Lung (tissue), 12 donors: ENCODE results near the gene KCNH4. TPM values are rescaled to one million over a fixed set of nuclear protein-coding genes. Genes with fewer than 3 reads are reported as not detected.

Source experiments
- ATAC-seq: fragments of 200-7000 bp; cut with Tn5 transposase; one replicate; pipeline ENCODE4 v1.9.1; 2020; ENCODE audit warnings: moderate number of reproducible peaks; ENCODE audit not compliant: insufficient read depth, low FRiP score
- DNase-seq, 3 donors: peaks; one replicate each; pipeline ENCODE4 v3.0.0-alpha.2; 2013 to 2017
- H3K27ac ChIP-seq, 2 donors: one replicate each; pipeline ENCODE4 v1.5.1; 2013; ENCODE audit warnings: mild to moderate bottlenecking in 2 of 2, moderate library complexity in 2 of 2, control low read depth in 1 of 2, inconsistent platforms in 1 of 2, low read depth in 1 of 2, low read length in 1 of 2
- H3K27me3 ChIP-seq, 3 donors: one replicate each; pipeline ENCODE4 v1.5.1; 2013; ENCODE audit warnings: low read length in 2 of 3; ENCODE audit not compliant: control insufficient read depth in 3 of 3, insufficient read depth in 3 of 3
- H3K36me3 ChIP-seq, 4 donors: one replicate each; pipeline ENCODE4 v1.5.1; 2013; ENCODE audit warnings: low read length in 4 of 4, mild to moderate bottlenecking in 1 of 4, moderate library complexity in 1 of 4; ENCODE audit not compliant: control insufficient read depth in 4 of 4, insufficient read depth in 4 of 4
- H3K4me1 ChIP-seq, 5 donors: one replicate each; pipeline ENCODE4 v1.5.1; 2013; ENCODE audit warnings: low read length in 5 of 5, mild to moderate bottlenecking in 2 of 5, moderate library complexity in 1 of 5; ENCODE audit not compliant: control insufficient read depth in 5 of 5, insufficient read depth in 5 of 5
- H3K4me3 ChIP-seq: one replicate; pipeline ENCODE4 v1.5.1; 2013; ENCODE audit warnings: mild to moderate bottlenecking, control low read depth, moderate library complexity
- H3K9ac ChIP-seq, 2 donors: one replicate each; pipeline ENCODE4 v1.5.1; 2013; ENCODE audit warnings: low read length in 2 of 2, control low read depth in 1 of 2; ENCODE audit not compliant: insufficient read depth in 1 of 2
- H3K9me3 ChIP-seq, 4 donors: one replicate each; pipeline ENCODE4 v1.5.1; 2013; ENCODE audit warnings: low read length in 3 of 4, mild to moderate bottlenecking in 1 of 4, moderate library complexity in 1 of 4; ENCODE audit not compliant: control insufficient read depth in 4 of 4, insufficient read depth in 3 of 4
- CTCF ChIP-seq: IDR thresholded peaks from 2 replicates; pipeline ENCODE4 v1.5.1; 2012; ENCODE audit warnings: mild to moderate bottlenecking; ENCODE audit errors: control extremely low read depth, extremely low read depth
- WGBS, 2 donors: extraction: QIAGEN DNeasy Blood & Tissue Kit; methylation state at CpG; one replicate each; pipeline ENCODE4 v1.1.7; 2013; 5-methylcytosine and 5-hydroxymethylcytosine counted together
- polyA plus RNA-seq, 2 donors: library from polyadenylated mRNA; stranded (reverse); fragments of 200-250 nt; gene quantifications; one replicate each; pipeline ENCODE4 v1.2.1, GENCODE V29; 2013
- total RNA-seq, 2 donors: library from RNA; depleted of rRNA in 1 of 2; stranded (reverse); fragments of >200 nt in 1 of 2; gene quantifications; one replicate each; pipeline ENCODE4 v1.2.1, GENCODE V29; 2014 to 2021
- donor health status: control.
- donor health status: control.
- donor health status: Bipolar disorder and iron deficiency.
- donor health status: healthy.
- donor health status: DM: yes; HTN: yes; CAD: no.

KCNH4 gene
- total and polyA plus RNA-seq, 4 donors: 0.04 to 0.57 (median 0.21) TPM

- Histone ChIP-seq H3K9me3 (no peaks in the 10 kb centered on the region), H3K4me3 (no peak overlapping the region), H3K36me3 (no peaks in the 10 kb centered on the region), H3K27ac (no peak overlapping the region), H3K9ac (no peak overlapping the region), H3K4me1 (peaks cover 0 to 3% (median 0%) of the 10 kb centered on the region in 5 donors), H3K27me3 (peaks cover 0 to 4% (median 0%) of the 10 kb centered on the region in 3 donors)
- DNase-seq (no peak), ATAC-seq (no peak)
- TF ChIP-seq CTCF: no peak
- WGBS, 2 donors: 92 to 93% methylated on average over 19 of the region's 19 CpGs
Measured at GRCh38 chr17:42166196-42166763, 14.7 kb downstream of the KCNH4 start.

GRCh38 chr17:42165751-42166150, 15.2 kb downstream of the KCNH4 start:
- Histone ChIP-seq H3K27ac (no peak overlapping the region), H3K9me3 (no peaks in the 10 kb centered on the region), H3K36me3 (no peaks in the 10 kb centered on the region), H3K4me3 (no peak overlapping the region), H3K9ac (no peak overlapping the region), H3K4me1 (peaks cover 0 to 5% (median 0%) of the 10 kb centered on the region in 5 donors), H3K27me3 (no peaks in the 10 kb centered on the region)
- ATAC-seq: no peak
- no peak for DNase-seq
- 91 to 93% methylated on average over 6 of the region's 6 CpGs for WGBS, 2 donors
- no peak for TF ChIP-seq CTCF

GRCh38 chr17:42163696-42164407, 17.1 kb downstream of the KCNH4 start:
- Histone ChIP-seq H3K36me3 (no peaks in the 10 kb centered on the region), H3K9me3 (no peaks in the 10 kb centered on the region), H3K9ac (no peak overlapping the region), H3K4me3 (no peak overlapping the region), H3K4me1 (peaks cover 0 to 16% (median 5%) of the 10 kb centered on the region in 5 donors), H3K27ac (no peak overlapping the region), H3K27me3 (no peaks in the 10 kb centered on the region)
- WGBS, 2 donors: 68 to 73% methylated on average over 18 to 22 of the region's 22 CpGs
- no peak for TF ChIP-seq CTCF
- ATAC-seq (no peak), DNase-seq (no peak)
